OCI-LY1 (cell line): ENCODE results near the gene SPRR2E.

Experiments
- H2AFZ ChIP-seq: fragments of 200-600 bp; sonication (generic), shearing (Covaris generic); 2 replicates; pipeline ENCODE4 v1.6.0; 2014; ENCODE audit warnings: antibody characterized with exemption, mild to moderate bottlenecking, low read length
- H3F3A ChIP-seq: fragments of 200-600 bp; sonication (generic), shearing (Covaris generic); 2 replicates; pipeline ENCODE4 v1.6.0; 2014; ENCODE audit warnings: mild to moderate bottlenecking, antibody characterized with exemption, low read length, moderate library complexity; ENCODE audit not compliant: insufficient read depth
- H3K27ac ChIP-seq: fragments of 200-600 bp; sonication (generic); 2 replicates; pipeline ENCODE4 v1.5.1; 2014; ENCODE audit warnings: low read length, mixed run types, mild to moderate bottlenecking, low read depth; ENCODE audit not compliant: poor library complexity, severe bottlenecking
- H3K27me3 ChIP-seq: fragments of 200-600 bp; sonication (generic); 2 replicates; pipeline ENCODE4 v1.6.0; 2014; ENCODE audit warnings: antibody characterized with exemption, mild to moderate bottlenecking, low read length, moderate library complexity; ENCODE audit not compliant: insufficient read depth
- H3K36me3 ChIP-seq: fragments of 200-600 bp; sonication (generic); 2 replicates; pipeline ENCODE4 v1.6.1; 2014; ENCODE audit warnings: mild to moderate bottlenecking, antibody characterized with exemption, low read length, moderate library complexity, mixed read lengths; ENCODE audit not compliant: insufficient read depth
- H3K4me1 ChIP-seq: fragments of 200-600 bp; sonication (generic); 2 replicates; pipeline ENCODE4 v1.5.1; 2014; ENCODE audit warnings: mild to moderate bottlenecking, low read length, moderate library complexity; ENCODE audit not compliant: insufficient read depth, severe bottlenecking
- H3K4me2 ChIP-seq: fragments of 200-600 bp; sonication (generic), shearing (Covaris generic); 2 replicates; pipeline ENCODE4 v1.6.1; 2014; ENCODE audit warnings: low read length
- H3K4me3 ChIP-seq: fragments of 200-600 bp; sonication (generic); 2 replicates; pipeline ENCODE4 v1.5.1; 2014; ENCODE audit warnings: low read length, low read depth, mild to moderate bottlenecking, mixed read lengths; ENCODE audit not compliant: poor library complexity, severe bottlenecking
- H3K79me2 ChIP-seq: fragments of 200-600 bp; shearing (Covaris generic); 2 replicates; pipeline ENCODE4 v1.6.1; 2016; ENCODE audit warnings: mixed run types, low read length, mixed read lengths; ENCODE audit not compliant: insufficient read depth
- H3K9ac ChIP-seq: fragments of 200-600 bp; sonication (generic), shearing (Covaris generic); 2 replicates; pipeline ENCODE4 v1.6.1; 2014; ENCODE audit warnings: mild to moderate bottlenecking, low read length, mixed read lengths
- H3K9me2 ChIP-seq: fragments of 200-600 bp; sonication (generic), shearing (Covaris generic); 2 replicates; pipeline ENCODE4 v1.6.1; 2014; ENCODE audit warnings: low read depth, mild to moderate bottlenecking, low read length, mixed read lengths
- H3K9me3 ChIP-seq: fragments of 200-600 bp; shearing (Covaris generic); 2 replicates; pipeline ENCODE4 v1.6.1; 2014; ENCODE audit warnings: low read length, mixed read lengths
- H4K20me1 ChIP-seq: fragments of 200-600 bp; sonication (generic), shearing (Covaris generic); 2 replicates; pipeline ENCODE4 v1.6.0; 2016; ENCODE audit warnings: mild to moderate bottlenecking, low read length; ENCODE audit not compliant: insufficient read depth
- EZH2 ChIP-seq: fragments of 200-600 bp; sonication (generic), shearing (Covaris generic); IDR thresholded peaks from 2 replicates; pipeline ENCODE4 v1.8.0; 2017; ENCODE audit warnings: borderline replicate concordance, mixed run types, mild to moderate bottlenecking, antibody characterized with exemption, low read length, moderate library complexity, mixed read lengths
- TF ChIP-seq, protein P1 (sequence below): fragments of 200-600 bp; sonication (generic), shearing (Covaris generic); IDR thresholded peaks from 2 replicates; pipeline ENCODE4 v1.5.1; 2017; ENCODE audit warnings: mild to moderate bottlenecking, antibody characterized with exemption, low read length, moderate library complexity, mixed read lengths

The SPRR2E gene

DNA sequence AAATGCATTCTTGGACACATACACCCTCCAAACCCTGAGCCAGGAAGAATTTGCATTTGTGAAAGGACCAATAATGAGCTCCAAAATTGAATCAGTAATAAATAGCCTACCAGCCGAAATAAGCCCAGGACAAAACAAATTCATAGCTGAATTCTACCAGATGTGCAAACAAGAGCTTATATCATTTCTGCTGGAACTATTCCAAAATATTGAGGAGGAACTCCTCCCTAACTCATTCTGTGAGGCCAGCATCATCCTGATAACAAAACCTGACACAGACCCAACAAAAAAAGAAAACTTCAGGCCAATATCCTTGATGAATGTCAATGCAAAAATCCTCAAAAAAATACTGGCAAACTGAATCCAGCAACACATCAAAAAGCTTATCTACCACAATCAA is 6.7 kb downstream of the SPRR2E start:
- Histone ChIP-seq H4K20me1 (no peaks in the 10 kb centered on the region), H3K79me2 (no peaks in the 10 kb centered on the region), H3K27ac (no peak overlapping the region), H3K4me3 (no peak overlapping the region), H3K9ac (no peak overlapping the region), H3K4me1 (no peaks in the 10 kb centered on the region), H3K36me3 (no peaks in the 10 kb centered on the region), H3K27me3 (no peaks in the 10 kb centered on the region), H3K4me2 (no peak overlapping the region), H3K9me3 (no peaks in the 10 kb centered on the region), H3F3A (no peaks in the 10 kb centered on the region), H3K9me2 (no peaks in the 10 kb centered on the region), H2AFZ (no peak overlapping the region)
- TF ChIP-seq, protein P1, sequence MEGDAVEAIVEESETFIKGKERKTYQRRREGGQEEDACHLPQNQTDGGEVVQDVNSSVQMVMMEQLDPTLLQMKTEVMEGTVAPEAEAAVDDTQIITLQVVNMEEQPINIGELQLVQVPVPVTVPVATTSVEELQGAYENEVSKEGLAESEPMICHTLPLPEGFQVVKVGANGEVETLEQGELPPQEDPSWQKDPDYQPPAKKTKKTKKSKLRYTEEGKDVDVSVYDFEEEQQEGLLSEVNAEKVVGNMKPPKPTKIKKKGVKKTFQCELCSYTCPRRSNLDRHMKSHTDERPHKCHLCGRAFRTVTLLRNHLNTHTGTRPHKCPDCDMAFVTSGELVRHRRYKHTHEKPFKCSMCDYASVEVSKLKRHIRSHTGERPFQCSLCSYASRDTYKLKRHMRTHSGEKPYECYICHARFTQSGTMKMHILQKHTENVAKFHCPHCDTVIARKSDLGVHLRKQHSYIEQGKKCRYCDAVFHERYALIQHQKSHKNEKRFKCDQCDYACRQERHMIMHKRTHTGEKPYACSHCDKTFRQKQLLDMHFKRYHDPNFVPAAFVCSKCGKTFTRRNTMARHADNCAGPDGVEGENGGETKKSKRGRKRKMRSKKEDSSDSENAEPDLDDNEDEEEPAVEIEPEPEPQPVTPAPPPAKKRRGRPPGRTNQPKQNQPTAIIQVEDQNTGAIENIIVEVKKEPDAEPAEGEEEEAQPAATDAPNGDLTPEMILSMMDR, result no peak
- TF ChIP-seq EZH2, result no peak

DNA sequence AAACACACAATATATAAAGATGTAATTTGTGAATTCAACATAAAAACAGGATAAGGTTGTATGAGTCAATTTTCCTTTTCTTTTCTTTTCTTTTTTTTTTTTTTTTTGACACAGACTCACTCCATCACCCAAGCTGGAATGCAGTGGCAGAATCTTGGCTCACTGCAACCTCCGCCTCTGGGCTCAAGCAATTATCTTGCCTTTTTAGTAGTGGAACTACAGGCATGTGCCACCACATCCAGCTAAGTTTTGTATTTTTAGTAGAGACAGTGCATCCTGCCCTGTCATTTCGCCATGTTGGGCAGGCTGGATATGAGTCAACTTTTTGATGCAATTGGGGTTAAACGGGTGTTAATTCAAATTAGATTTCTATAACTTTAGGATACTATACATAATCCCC is 12.6 kb downstream of the SPRR2E start:
- Histone ChIP-seq H3K9me2 (no peaks in the 10 kb centered on the region), H3F3A (no peaks in the 10 kb centered on the region), H3K27me3 (no peaks in the 10 kb centered on the region), H3K9me3 (no peaks in the 10 kb centered on the region), H3K4me3 (no peak overlapping the region), H3K27ac (no peak overlapping the region), H3K79me2 (no peaks in the 10 kb centered on the region), H3K9ac (no peak overlapping the region), H3K4me1 (no peaks in the 10 kb centered on the region), H4K20me1 (no peaks in the 10 kb centered on the region), H3K36me3 (no peaks in the 10 kb centered on the region), H3K4me2 (no peak overlapping the region), H2AFZ (no peak overlapping the region)
- no peak for TF ChIP-seq EZH2
- TF ChIP-seq, protein P1, result no peak

DNA sequence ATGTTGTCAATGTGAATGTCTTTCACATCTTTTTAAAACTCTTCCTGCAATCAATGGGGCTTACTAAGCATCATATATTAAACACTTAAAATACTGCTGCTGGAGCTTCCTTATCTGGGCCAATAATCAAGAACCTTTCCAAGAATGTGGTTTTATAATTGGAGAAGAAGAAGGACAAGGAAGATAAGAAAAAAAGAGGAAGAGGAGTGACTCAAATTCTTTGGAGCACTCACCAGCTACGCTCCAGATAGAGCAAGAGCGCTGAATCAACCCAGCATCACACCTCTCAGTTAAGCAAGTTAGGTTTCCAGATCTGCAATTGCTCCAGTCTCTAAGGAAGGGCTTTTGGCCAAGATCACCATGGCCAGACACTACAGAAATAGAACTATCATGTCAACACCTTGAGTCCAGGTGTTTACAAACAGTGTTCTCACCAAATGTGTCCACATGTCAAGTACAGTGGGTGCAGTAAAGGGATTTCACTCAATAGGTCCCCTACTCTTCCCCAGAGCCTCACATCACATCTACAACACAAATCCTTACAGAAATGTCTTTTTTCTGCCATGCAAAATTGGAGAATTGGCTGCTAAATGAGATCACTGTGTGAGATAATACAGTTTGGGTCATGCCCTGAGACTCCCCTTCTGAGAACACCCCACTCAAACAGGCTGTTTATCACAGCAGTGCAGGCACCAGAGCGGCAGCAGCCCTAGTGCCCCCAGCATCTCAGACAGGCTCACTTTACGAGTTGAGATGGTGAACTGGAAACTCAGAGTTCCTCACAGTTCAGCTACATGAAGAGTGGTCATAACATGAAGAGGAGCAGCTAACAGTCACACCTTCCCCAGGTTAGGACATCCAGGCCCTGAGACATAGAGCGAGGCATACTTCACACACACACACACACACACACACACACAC is 21.3 kb downstream of the SPRR2E start:
- H3K9me2 ChIP-seq, result no peaks in the 10 kb centered on the region
- no peak overlapping the region for H3K4me3 ChIP-seq
- no peaks in the 10 kb centered on the region for H3F3A ChIP-seq
- H3K27ac ChIP-seq, result no peak overlapping the region
- no peaks in the 10 kb centered on the region for H4K20me1 ChIP-seq
- no peak overlapping the region for H2AFZ ChIP-seq
- no peaks in the 10 kb centered on the region for H3K36me3 ChIP-seq
- no peaks in the 10 kb centered on the region for H3K4me1 ChIP-seq
- no peaks in the 10 kb centered on the region for H3K9me3 ChIP-seq
- no peak overlapping the region for H3K9ac ChIP-seq
- no peaks in the 10 kb centered on the region for H3K79me2 ChIP-seq
- H3K4me2 ChIP-seq, result no peak overlapping the region
- TF ChIP-seq EZH2, result no peak
- TF ChIP-seq, protein P1, result no peak
- no peaks in the 10 kb centered on the region for H3K27me3 ChIP-seq
